Stomach (tissue), 4 donors: ENCODE data around the gene ZNF821.

Experiments used
- EP300 ChIP-seq: sonication (generic); formaldehyde crosslinking; IDR thresholded peaks from one replicate; pipeline ENCODE4 v1.6.1; 2017; ENCODE audit warnings: antibody characterized with exemption
- POLR2A ChIP-seq, 4 donors: fragments of 450-650 bp; IDR thresholded peaks; one replicate each; pipeline ENCODE4 v1.6.1; 2016; ENCODE audit warnings: antibody characterized with exemption in 4 of 4, control low read depth in 2 of 4, mild to moderate bottlenecking in 1 of 4, moderate library complexity in 1 of 4
- TF ChIP-seq, protein P1 (sequence below), 7 experiments: fragments of 450-650 bp in 4 of 7; fragments of 200-600 bp in 3 of 7; sonication (generic) in 3 of 7; IDR thresholded peaks; one replicate each; pipeline ENCODE4 v1.5.1; 2016 to 2019; ENCODE audit warnings: antibody characterized with exemption in 7 of 7, control low read depth in 2 of 7, mild to moderate bottlenecking in 1 of 7

DNA sequence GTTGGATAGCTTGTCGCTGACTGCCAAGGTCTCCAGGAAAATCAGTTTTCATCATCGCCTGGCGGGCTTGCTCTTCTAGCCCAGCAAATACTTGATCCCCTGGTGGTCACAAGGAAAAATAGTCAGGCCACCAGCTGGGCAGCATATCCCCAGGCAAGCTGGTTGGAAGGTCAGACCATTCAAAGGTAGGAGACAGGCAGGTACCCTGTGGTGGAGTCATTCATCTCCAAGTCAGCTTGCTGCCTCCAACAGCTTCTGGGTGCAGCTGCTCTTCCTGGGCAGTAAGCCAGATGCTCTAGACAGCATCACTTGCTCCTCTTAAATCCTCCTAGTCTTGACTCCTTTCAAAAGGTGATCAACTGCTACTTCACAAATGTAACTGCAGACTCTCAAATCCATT lies 16.0 kb downstream of the ZNF821 start:
- TF ChIP-seq EP300 (no peak), POLR2A (IDR thresholded peaks at IDR 0.05) (no peak)
- TF ChIP-seq, protein P1, sequence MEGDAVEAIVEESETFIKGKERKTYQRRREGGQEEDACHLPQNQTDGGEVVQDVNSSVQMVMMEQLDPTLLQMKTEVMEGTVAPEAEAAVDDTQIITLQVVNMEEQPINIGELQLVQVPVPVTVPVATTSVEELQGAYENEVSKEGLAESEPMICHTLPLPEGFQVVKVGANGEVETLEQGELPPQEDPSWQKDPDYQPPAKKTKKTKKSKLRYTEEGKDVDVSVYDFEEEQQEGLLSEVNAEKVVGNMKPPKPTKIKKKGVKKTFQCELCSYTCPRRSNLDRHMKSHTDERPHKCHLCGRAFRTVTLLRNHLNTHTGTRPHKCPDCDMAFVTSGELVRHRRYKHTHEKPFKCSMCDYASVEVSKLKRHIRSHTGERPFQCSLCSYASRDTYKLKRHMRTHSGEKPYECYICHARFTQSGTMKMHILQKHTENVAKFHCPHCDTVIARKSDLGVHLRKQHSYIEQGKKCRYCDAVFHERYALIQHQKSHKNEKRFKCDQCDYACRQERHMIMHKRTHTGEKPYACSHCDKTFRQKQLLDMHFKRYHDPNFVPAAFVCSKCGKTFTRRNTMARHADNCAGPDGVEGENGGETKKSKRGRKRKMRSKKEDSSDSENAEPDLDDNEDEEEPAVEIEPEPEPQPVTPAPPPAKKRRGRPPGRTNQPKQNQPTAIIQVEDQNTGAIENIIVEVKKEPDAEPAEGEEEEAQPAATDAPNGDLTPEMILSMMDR (IDR thresholded peaks at IDR 0.05), result no peak
